ENCODE results near the gene DDX21.

DDX21 gene

DNA sequence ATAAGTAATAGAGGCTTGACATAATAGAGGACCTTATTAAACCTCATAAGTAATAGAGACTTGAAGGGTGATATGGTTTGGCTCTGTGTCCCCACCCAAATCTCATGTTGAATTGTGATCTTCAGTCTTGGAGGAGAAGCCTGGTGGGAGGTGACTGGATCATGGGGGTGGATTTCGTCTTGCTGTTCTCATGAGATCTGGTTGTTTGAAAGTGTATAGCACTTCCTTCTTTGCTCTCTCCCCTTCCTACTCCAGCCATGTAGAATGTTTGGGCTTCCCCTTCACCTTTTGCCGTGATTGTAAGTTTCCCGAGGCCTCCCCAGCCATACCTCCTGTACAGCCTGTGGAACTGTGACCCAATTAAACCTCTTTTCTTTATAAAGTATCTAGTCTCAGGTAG is 41.2 kb downstream of the DDX21 start:
- no peaks in the 10 kb centered on the region for H3K27me3 ChIP-seq (ENCODE audit: insufficient read depth, low read length, poor library complexity)
- H4K20me1 ChIP-seq (ENCODE audit: insufficient read depth, low read length), result no peaks in the 10 kb centered on the region
- H3K9me3 ChIP-seq (ENCODE audit: insufficient read depth, low read length, severe bottlenecking), result no peaks in the 10 kb centered on the region
- H3K9ac ChIP-seq (ENCODE audit: low read depth, low read length), result no peak overlapping the region
- no peak overlapping the region for H3K4me2 ChIP-seq (ENCODE audit: insufficient read depth, low read length)
- H3K4me3 ChIP-seq (ENCODE audit: low read depth in 1 of 2, low read length in 2 of 2), result no peak overlapping the region
- TF ChIP-seq, protein P1, sequence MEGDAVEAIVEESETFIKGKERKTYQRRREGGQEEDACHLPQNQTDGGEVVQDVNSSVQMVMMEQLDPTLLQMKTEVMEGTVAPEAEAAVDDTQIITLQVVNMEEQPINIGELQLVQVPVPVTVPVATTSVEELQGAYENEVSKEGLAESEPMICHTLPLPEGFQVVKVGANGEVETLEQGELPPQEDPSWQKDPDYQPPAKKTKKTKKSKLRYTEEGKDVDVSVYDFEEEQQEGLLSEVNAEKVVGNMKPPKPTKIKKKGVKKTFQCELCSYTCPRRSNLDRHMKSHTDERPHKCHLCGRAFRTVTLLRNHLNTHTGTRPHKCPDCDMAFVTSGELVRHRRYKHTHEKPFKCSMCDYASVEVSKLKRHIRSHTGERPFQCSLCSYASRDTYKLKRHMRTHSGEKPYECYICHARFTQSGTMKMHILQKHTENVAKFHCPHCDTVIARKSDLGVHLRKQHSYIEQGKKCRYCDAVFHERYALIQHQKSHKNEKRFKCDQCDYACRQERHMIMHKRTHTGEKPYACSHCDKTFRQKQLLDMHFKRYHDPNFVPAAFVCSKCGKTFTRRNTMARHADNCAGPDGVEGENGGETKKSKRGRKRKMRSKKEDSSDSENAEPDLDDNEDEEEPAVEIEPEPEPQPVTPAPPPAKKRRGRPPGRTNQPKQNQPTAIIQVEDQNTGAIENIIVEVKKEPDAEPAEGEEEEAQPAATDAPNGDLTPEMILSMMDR (IDR thresholded peaks at IDR 0.05; ENCODE audit: borderline replicate concordance, extremely low read depth, low read length, poor library complexity, severe bottlenecking), result no peak
- ATAC-seq (ENCODE audit: insufficient read depth, low read depth) (no peak), DNase-seq (no peak)
- H3K79me2 ChIP-seq (ENCODE audit: insufficient read depth, low read length), result peaks cover 37% of the 10 kb centered on the region; the same call in 1 of the 2 replicates
- H3K27ac ChIP-seq (ENCODE audit: low read length), result no peak overlapping the region
- H3K4me1 ChIP-seq (ENCODE audit: insufficient read depth, low read length), result 0 out of 2 replicates have a peak, but pooled peaks cover 4% of the 10 kb centered on the region
- H2AFZ ChIP-seq (ENCODE audit: low read depth, low read length), result no peak overlapping the region
- H3K36me3 ChIP-seq (ENCODE audit: insufficient read depth, low read length), result no peaks in the 10 kb centered on the region

- Histone ChIP-seq H3K4me2 (ENCODE audit: insufficient read depth, low read length) (no peak overlapping the region), H3K79me2 (ENCODE audit: insufficient read depth, low read length) (no peaks in the 10 kb centered on the region), H2AFZ (ENCODE audit: low read depth, low read length) (no peak overlapping the region), H3K27me3 (ENCODE audit: insufficient read depth, low read length, poor library complexity) (no peaks in the 10 kb centered on the region), H3K9me3 (ENCODE audit: insufficient read depth, low read length, severe bottlenecking) (no peaks in the 10 kb centered on the region), H3K36me3 (ENCODE audit: insufficient read depth, low read length) (peaks cover 11% of the 10 kb centered on the region; the same call in 1 of the 2 replicates), H3K4me3 (ENCODE audit: low read depth in 1 of 2, low read length in 2 of 2) (no peak overlapping the region), H3K27ac (ENCODE audit: low read length) (no peak overlapping the region), H3K9ac (ENCODE audit: low read depth, low read length) (no peak overlapping the region), H3K4me1 (ENCODE audit: insufficient read depth, low read length) (no peaks in the 10 kb centered on the region), H4K20me1 (ENCODE audit: insufficient read depth, low read length) (no peaks in the 10 kb centered on the region)
- peak; percentile 35; the same call in 1 of the 3 replicates for ATAC-seq (ENCODE audit: insufficient read depth, low read depth)
- TF ChIP-seq EZH2 (IDR thresholded peaks at IDR 0.05; ENCODE audit: borderline replicate concordance, low read depth, low read length, severe bottlenecking), result no peak
- TF ChIP-seq, protein P1 (IDR thresholded peaks at IDR 0.05; ENCODE audit: borderline replicate concordance, extremely low read depth, low read length, poor library complexity, severe bottlenecking), result peak; percentile 52
- no peak for DNase-seq
Measured at GRCh38 chr10:69004821-69005220, 48.9 kb downstream of the DDX21 start.

GRCh38 chr10:69005704-69006485 is 49.9 kb downstream of the DDX21 start:
- Histone ChIP-seq H2AFZ (ENCODE audit: low read depth, low read length) (no peak overlapping the region), H3K9ac (ENCODE audit: low read depth, low read length) (no peak overlapping the region), H3K4me1 (ENCODE audit: insufficient read depth, low read length) (no peaks in the 10 kb centered on the region), H3K36me3 (ENCODE audit: insufficient read depth, low read length) (peaks cover 11% of the 10 kb centered on the region; the same call in 1 of the 2 replicates), H3K27ac (ENCODE audit: low read length) (no peak overlapping the region), H3K9me3 (ENCODE audit: insufficient read depth, low read length, severe bottlenecking) (no peaks in the 10 kb centered on the region), H4K20me1 (ENCODE audit: insufficient read depth, low read length) (no peaks in the 10 kb centered on the region), H3K4me2 (ENCODE audit: insufficient read depth, low read length) (no peak overlapping the region), H3K79me2 (ENCODE audit: insufficient read depth, low read length) (no peaks in the 10 kb centered on the region), H3K4me3 (ENCODE audit: low read depth in 1 of 2, low read length in 2 of 2) (no peak overlapping the region), H3K27me3 (ENCODE audit: insufficient read depth, low read length, poor library complexity) (no peaks in the 10 kb centered on the region)
- no peak for DNase-seq
- no peak for ATAC-seq (ENCODE audit: insufficient read depth, low read depth)
- no peak for TF ChIP-seq EZH2 (IDR thresholded peaks at IDR 0.05; ENCODE audit: borderline replicate concordance, low read depth, low read length, severe bottlenecking)
- TF ChIP-seq, protein P1 (IDR thresholded peaks at IDR 0.05; ENCODE audit: borderline replicate concordance, extremely low read depth, low read length, poor library complexity, severe bottlenecking), result no peak
